ENCODE results near the gene PLBD2. TPM values are rescaled to one million over a fixed set of nuclear protein-coding genes. Genes with fewer than 3 reads are reported as not detected.

PLBD2 gene
- polyA plus RNA-seq, 1 experiment = 16.0 TPM

DNA sequence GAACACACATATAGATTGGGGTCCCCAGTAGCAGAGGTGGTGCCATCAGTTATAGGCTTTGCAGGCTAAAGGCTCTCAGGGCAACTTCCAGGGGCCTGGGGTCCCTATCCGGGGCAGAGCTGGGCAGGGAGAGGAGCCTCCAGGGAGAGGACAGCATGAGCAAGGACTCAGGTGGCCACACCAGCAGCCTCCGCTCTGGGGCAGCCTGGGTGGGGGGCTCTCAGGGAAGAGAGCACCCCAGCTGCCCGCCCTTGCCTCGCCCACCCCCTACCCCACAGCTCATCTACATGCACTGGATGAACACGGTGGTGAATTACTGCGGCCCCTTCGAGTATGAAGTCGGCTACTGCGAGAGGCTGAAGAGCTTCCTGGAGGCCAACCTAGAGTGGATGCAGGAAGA is 14.0 kb downstream of the PLBD2 start:
- Histone ChIP-seq H3K4me3 (ENCODE audit: low read depth, low read length) (no peak overlapping the region), H3K27ac (ENCODE audit: low read depth, low read length) (no peak overlapping the region), H3K9me3 (ENCODE audit: control insufficient read depth, insufficient read depth, low read length) (no peaks in the 10 kb centered on the region), H3K27me3 (ENCODE audit: control insufficient read depth, insufficient read depth, low read length) (no peaks in the 10 kb centered on the region)
- TF ChIP-seq, protein P1, sequence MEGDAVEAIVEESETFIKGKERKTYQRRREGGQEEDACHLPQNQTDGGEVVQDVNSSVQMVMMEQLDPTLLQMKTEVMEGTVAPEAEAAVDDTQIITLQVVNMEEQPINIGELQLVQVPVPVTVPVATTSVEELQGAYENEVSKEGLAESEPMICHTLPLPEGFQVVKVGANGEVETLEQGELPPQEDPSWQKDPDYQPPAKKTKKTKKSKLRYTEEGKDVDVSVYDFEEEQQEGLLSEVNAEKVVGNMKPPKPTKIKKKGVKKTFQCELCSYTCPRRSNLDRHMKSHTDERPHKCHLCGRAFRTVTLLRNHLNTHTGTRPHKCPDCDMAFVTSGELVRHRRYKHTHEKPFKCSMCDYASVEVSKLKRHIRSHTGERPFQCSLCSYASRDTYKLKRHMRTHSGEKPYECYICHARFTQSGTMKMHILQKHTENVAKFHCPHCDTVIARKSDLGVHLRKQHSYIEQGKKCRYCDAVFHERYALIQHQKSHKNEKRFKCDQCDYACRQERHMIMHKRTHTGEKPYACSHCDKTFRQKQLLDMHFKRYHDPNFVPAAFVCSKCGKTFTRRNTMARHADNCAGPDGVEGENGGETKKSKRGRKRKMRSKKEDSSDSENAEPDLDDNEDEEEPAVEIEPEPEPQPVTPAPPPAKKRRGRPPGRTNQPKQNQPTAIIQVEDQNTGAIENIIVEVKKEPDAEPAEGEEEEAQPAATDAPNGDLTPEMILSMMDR (IDR thresholded peaks at IDR 0.05; ENCODE audit: low read depth, low read length) = no peak
- no peak for DNase-seq (ENCODE audit: low read depth, low spot score)
- CTCF ChIA-PET = interaction anchor here (1.3 kb wide), 1 partner anchor 90 kb away, joined by 3 read pairs; no protein-coding TSS in a partner anchor
- POLR2A ChIA-PET = no interaction called here

DNA sequence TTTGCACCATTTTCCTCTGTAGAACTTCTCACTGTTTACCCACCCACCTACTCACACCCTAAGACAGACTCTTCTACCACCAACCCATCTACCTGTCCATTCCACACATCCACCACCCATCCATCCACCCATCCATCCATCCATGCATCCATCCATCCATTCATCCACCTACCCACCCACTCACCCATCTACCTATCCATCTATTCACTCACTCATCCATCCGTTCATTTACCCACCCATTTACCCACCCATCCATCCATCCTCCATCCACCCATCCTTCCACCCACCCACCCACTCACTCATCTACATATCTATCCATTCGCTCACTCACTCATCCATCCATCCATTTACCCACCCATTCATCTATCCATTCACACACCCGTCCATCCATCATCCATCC is 15.1 kb downstream of the PLBD2 start:
- POLR2A ChIA-PET = no interaction called here
- no peak for DNase-seq (ENCODE audit: low read depth, low spot score)
- no peak overlapping the region for H3K27ac ChIP-seq (ENCODE audit: low read depth, low read length)
- H3K27me3 ChIP-seq (ENCODE audit: control insufficient read depth, insufficient read depth, low read length) = no peaks in the 10 kb centered on the region
- CTCF ChIA-PET = no interaction called here
- no peaks in the 10 kb centered on the region for H3K9me3 ChIP-seq (ENCODE audit: control insufficient read depth, insufficient read depth, low read length)
- H3K4me3 ChIP-seq (ENCODE audit: low read depth, low read length) = no peak overlapping the region
- TF ChIP-seq, protein P1 (IDR thresholded peaks at IDR 0.05; ENCODE audit: low read depth, low read length) = no peak

DNA sequence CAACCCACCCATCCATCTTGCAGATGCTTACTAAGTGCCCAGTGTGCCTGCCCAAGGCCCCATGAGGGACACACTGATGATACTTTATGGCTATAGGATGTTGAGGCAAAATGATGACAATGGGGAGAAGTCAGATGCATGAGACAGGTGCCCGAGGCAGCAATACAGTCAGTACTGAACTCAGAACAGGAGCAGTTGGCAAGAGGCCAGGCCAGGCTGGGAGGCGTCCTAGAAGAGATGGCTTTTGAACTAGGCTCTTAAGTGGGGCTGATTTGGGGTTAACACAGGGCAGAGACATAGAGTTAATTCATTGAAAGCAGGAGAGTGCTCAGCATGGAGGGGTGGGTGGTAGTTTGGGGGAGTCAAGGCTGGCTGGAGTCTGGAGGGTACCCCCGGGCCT is 15.6 kb downstream of the PLBD2 start:
- Histone ChIP-seq H3K9me3 (ENCODE audit: control insufficient read depth, insufficient read depth, low read length) (no peaks in the 10 kb centered on the region), H3K27ac (ENCODE audit: low read depth, low read length) (no peak overlapping the region), H3K4me3 (ENCODE audit: low read depth, low read length) (no peak overlapping the region), H3K27me3 (ENCODE audit: control insufficient read depth, insufficient read depth, low read length) (no peaks in the 10 kb centered on the region)
- TF ChIP-seq, protein P1 (IDR thresholded peaks at IDR 0.05; ENCODE audit: low read depth, low read length) = no peak
- ChIA-PET POLR2A (no interaction called here), CTCF (no interaction called here)
- DNase-seq (ENCODE audit: low read depth, low spot score) = no peak

DNA sequence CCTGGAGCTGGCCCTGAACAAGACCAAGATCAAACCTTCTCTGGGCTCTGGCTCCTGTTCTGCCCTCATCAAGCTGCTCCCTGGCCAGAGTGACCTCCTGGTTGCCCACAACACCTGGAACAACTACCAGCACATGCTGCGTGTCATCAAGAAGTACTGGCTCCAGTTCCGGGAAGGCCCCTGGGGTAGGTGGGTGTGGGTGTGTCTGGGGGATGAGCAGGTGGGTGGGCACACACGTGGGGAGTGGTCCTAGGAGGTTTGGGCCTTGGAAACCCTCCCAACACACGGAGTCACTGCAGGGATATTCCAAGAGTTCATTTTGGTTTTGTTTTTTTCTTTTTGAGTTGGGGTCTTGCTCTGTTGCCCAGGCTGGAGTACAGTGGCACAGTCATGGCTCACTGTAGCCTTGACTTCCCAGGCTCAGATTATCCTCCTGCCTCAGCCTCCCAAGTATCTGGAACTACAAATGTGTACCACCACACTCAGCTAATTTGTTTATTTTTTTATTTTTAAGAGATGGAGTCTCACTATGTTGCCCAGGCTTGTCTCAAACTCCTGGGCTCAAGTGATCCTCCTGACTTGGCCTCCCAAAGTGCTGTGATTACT is 16.5 kb downstream of the PLBD2 start:
- Histone ChIP-seq H3K27ac (ENCODE audit: low read depth, low read length) (no peak overlapping the region), H3K27me3 (ENCODE audit: control insufficient read depth, insufficient read depth, low read length) (no peaks in the 10 kb centered on the region), H3K4me3 (ENCODE audit: low read depth, low read length) (no peak overlapping the region), H3K9me3 (ENCODE audit: control insufficient read depth, insufficient read depth, low read length) (no peaks in the 10 kb centered on the region)
- ChIA-PET POLR2A (no interaction called here), CTCF (no interaction called here)
- no peak for DNase-seq (ENCODE audit: low read depth, low spot score)
- TF ChIP-seq, protein P1 (IDR thresholded peaks at IDR 0.05; ENCODE audit: low read depth, low read length) = no peak

DNA sequence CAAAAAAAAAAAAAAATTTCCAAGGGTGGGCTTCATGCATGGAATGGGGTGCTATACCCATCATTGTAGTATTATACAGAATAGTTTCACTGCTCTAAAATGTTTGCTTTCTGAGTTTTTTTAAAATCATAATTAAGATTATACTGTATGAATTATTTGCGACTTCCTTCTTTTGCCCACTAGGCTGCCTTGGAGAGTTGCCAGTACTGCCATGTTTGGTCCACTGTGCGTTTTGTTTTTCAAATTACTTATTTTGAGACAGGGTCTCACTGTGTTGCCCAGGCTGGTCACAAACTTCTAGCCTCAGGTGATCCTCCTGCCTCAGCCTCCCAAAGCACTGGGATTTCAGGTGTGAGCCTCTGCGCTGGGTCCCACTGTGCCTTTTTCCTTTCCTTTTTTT is 19.9 kb downstream of the PLBD2 start:
- POLR2A ChIA-PET = interaction anchor here (0.7 kb wide), 1 partner anchor 18 kb away, joined by 4 read pairs; no protein-coding TSS in a partner anchor
- CTCF ChIA-PET = interaction anchor here (0.7 kb wide), 2 partner anchors 64 to 83 kb away, joined by 3 read pairs; no protein-coding TSS in a partner anchor
- H3K27me3 ChIP-seq (ENCODE audit: control insufficient read depth, insufficient read depth, low read length) = no peaks in the 10 kb centered on the region
- no peak overlapping the region for H3K4me3 ChIP-seq (ENCODE audit: low read depth, low read length)
- H3K27ac ChIP-seq (ENCODE audit: low read depth, low read length) = no peak overlapping the region
- TF ChIP-seq, protein P1 (IDR thresholded peaks at IDR 0.05; ENCODE audit: low read depth, low read length) = peak; percentile 31
- DNase-seq (ENCODE audit: low read depth, low spot score) = no peak
- H3K9me3 ChIP-seq (ENCODE audit: control insufficient read depth, insufficient read depth, low read length) = no peaks in the 10 kb centered on the region

Data from AG04450 (cell line).